ENCODE results near the gene OR12D3.
"Not testable (repeated sequence)": the region's sequence is repeated elsewhere in the genome, so short reads cannot be mapped to it uniquely, and the experiment has no call there.

The OR12D3 gene

GRCh38 chr6:29375191-29375590, at the start of gene OR12D3:
OR12D3 (minus strand) TSS chr6:29375291; CDS start chr6:29375287, 4 bp downstream.
- DNase-seq (ENCODE audit: low read depth in 1 of 2, low spot score in 1 of 2): no peak
- in situ Hi-C loops (cut with HindIII; ENCODE audit: low pct_unique_long_range_greater_than_20kb, low sequenced_read_pairs): no loop called here
- no peak for TF ChIP-seq JUND (IDR thresholded peaks at IDR 0.05; ENCODE audit: low read depth)

GRCh38 chr6:29424575-29424974, 49.5 kb upstream of the OR12D3 start:
- TF ChIP-seq JUND (IDR thresholded peaks at IDR 0.05; ENCODE audit: low read depth): no peak
- in situ Hi-C loops (cut with HindIII; ENCODE audit: low pct_unique_long_range_greater_than_20kb, low sequenced_read_pairs): no loop called here
- DNase-seq (ENCODE audit: low read depth in 1 of 2, low spot score in 1 of 2): no peak

GRCh38 chr6:29424168-29424567, 49.1 kb upstream of the OR12D3 start:
- TF ChIP-seq JUND (IDR thresholded peaks at IDR 0.05; ENCODE audit: low read depth): no peak
- in situ Hi-C loops (cut with HindIII; ENCODE audit: low pct_unique_long_range_greater_than_20kb, low sequenced_read_pairs): no loop called here

GRCh38 chr6:29419516-29419915, 44.4 kb upstream of the OR12D3 start:
- no peak for DNase-seq (ENCODE audit: low read depth in 1 of 2, low spot score in 1 of 2)
- in situ Hi-C loops (cut with HindIII; ENCODE audit: low pct_unique_long_range_greater_than_20kb, low sequenced_read_pairs): no loop called here
- no peak for TF ChIP-seq JUND (IDR thresholded peaks at IDR 0.05; ENCODE audit: low read depth)

More at GRCh38 chr6:29424168-29424567, 49.1 kb upstream of the OR12D3 start:
- no peak for DNase-seq (ENCODE audit: low read depth in 1 of 2, low spot score in 1 of 2)

GRCh38 chr6:29414588-29414987, 39.5 kb upstream of the OR12D3 start, which contains the start of gene OR12D1:
OR12D1 (plus strand) TSS chr6:29414928.
- peak in 1 of 2 experiments; percentile 31 for DNase-seq (ENCODE audit: low read depth in 1 of 2, low spot score in 1 of 2)
- in situ Hi-C loops (cut with HindIII; ENCODE audit: low pct_unique_long_range_greater_than_20kb, low sequenced_read_pairs): no loop called here
- no peak for TF ChIP-seq JUND (IDR thresholded peaks at IDR 0.05; ENCODE audit: low read depth)

DNA sequence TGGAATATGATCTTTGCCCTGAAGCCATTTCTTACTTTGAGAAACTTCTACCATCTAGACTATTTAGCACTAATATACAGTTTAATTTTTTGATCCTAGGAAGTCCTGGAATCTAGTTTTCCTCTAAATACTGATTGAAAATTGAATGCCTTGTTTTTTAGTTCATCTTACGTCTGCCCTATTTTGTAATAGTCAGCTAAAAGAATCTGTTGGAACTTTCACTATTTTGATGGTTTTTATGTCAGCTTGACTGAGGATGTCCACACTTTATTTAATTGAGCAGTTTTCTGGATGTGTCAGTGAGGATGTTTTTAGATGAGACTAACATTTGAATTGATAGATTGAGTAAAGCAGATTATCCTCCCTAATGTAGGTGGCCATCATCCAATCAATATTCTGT, 28.7 kb upstream of the OR12D3 start:
- no peak for TF ChIP-seq JUND (IDR thresholded peaks at IDR 0.05; ENCODE audit: low read depth)
- DNase-seq (ENCODE audit: low read depth in 1 of 2, low spot score in 1 of 2): no peak
- in situ Hi-C loops (cut with HindIII; ENCODE audit: low pct_unique_long_range_greater_than_20kb, low sequenced_read_pairs): no loop called here

GRCh38 chr6:29399525-29399924, 24.4 kb upstream of the OR12D3 start:
- in situ Hi-C loops (cut with HindIII; ENCODE audit: low pct_unique_long_range_greater_than_20kb, low sequenced_read_pairs): no loop called here
- TF ChIP-seq JUND (IDR thresholded peaks at IDR 0.05; ENCODE audit: low read depth): no peak
- no peak for DNase-seq (ENCODE audit: low read depth in 1 of 2, low spot score in 1 of 2)

- TF ChIP-seq JUND (IDR thresholded peaks at IDR 0.05; ENCODE audit: low read depth): no peak
- in situ Hi-C loops (cut with HindIII; ENCODE audit: low pct_unique_long_range_greater_than_20kb, low sequenced_read_pairs): no loop called here
- DNase-seq (ENCODE audit: low read depth in 1 of 2, low spot score in 1 of 2): no peak
Measured at GRCh38 chr6:29395331-29395730, 20.2 kb upstream of the OR12D3 start, which contains the start of gene OR12D2. OR12D2 (plus strand) TSS chr6:29395631; CDS start chr6:29396700, 1,069 bp downstream.

DNA sequence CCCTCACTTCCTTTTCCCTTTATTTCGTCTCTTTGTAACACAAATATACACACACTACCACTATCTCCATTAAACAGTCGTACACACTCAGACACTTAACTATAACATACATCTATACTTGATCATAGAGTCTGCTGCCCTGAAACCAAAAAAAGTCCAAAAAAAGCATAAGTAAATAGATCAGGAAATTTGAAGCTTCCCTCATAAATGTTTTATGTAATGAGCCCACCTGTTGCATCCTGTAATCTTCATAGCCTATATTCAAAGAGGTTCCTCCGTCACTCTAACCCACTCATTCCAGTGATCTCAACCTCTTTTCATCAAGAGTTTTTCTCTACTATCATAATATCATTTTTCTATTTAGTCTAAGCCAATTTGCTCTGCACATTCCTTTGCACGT, 13.4 kb upstream of the OR12D3 start:
- DNase-seq (ENCODE audit: low read depth in 1 of 2, low spot score in 1 of 2): no peak
- in situ Hi-C loops (cut with HindIII; ENCODE audit: low pct_unique_long_range_greater_than_20kb, low sequenced_read_pairs): no loop called here
- no peak for TF ChIP-seq JUND (IDR thresholded peaks at IDR 0.05; ENCODE audit: low read depth)

GRCh38 chr6:29376003-29376402, 912 bp upstream of the OR12D3 start:
- DNase-seq (ENCODE audit: low read depth in 1 of 2, low spot score in 1 of 2): no peak

GRCh38 chr6:29368765-29369164, 6.3 kb downstream of the OR12D3 start, which contains the start of gene OR5V1:
OR5V1 (minus strand) TSS chr6:29368865; CDS start chr6:29356195, 12,670 bp downstream.
- in situ Hi-C loops (cut with HindIII; ENCODE audit: low pct_unique_long_range_greater_than_20kb, low sequenced_read_pairs): no loop called here
- no peak for TF ChIP-seq JUND (IDR thresholded peaks at IDR 0.05; ENCODE audit: low read depth)
- DNase-seq (ENCODE audit: low read depth in 1 of 2, low spot score in 1 of 2): no peak

More at GRCh38 chr6:29376003-29376402, 912 bp upstream of the OR12D3 start:
- TF ChIP-seq JUND (IDR thresholded peaks at IDR 0.05; ENCODE audit: low read depth): no peak
- in situ Hi-C loops (cut with HindIII; ENCODE audit: low pct_unique_long_range_greater_than_20kb, low sequenced_read_pairs): no loop called here

- in situ Hi-C loops (cut with HindIII; ENCODE audit: low pct_unique_long_range_greater_than_20kb, low sequenced_read_pairs): no loop called here
- DNase-seq (ENCODE audit: low read depth in 1 of 2, low spot score in 1 of 2): no peak
- TF ChIP-seq JUND (IDR thresholded peaks at IDR 0.05; ENCODE audit: low read depth): no peak
Measured at GRCh38 chr6:29355603-29356002, 19.5 kb downstream of the OR12D3 start.

- no peak for DNase-seq (ENCODE audit: low read depth in 1 of 2, low spot score in 1 of 2)
- no peak for TF ChIP-seq JUND (IDR thresholded peaks at IDR 0.05; ENCODE audit: low read depth)
- in situ Hi-C loops (cut with HindIII; ENCODE audit: low pct_unique_long_range_greater_than_20kb, low sequenced_read_pairs): no loop called here
Measured at GRCh38 chr6:29354980-29355379, 20.1 kb downstream of the OR12D3 start.

GRCh38 chr6:29349348-29349747, 25.7 kb downstream of the OR12D3 start:
- DNase-seq (ENCODE audit: low read depth in 1 of 2, low spot score in 1 of 2); in situ Hi-C loops (cut with HindIII; ENCODE audit: low pct_unique_long_range_greater_than_20kb, low sequenced_read_pairs): not testable (repeated sequence)
